Activated T-cell treated with anti-CD3 and anti-CD28 coated beads, Interleukin-2, amount 50 U/mL, for 4 hours (primary cell): ENCODE data around the gene KLF6. TPM values are rescaled to one million over a fixed set of nuclear protein-coding genes. Genes with fewer than 3 reads are reported as not detected.

Experiments
- ATAC-seq, 2 donors: fragments of 200-7000 bp; cut with Tn5 transposase; one replicate each; pipeline ENCODE4 v1.10.0; 2021
- DNase-seq: peaks from one replicate; pipeline ENCODE4 v3.0.0-alpha.2; 2020
- H3K27me3 Mint-ChIP-seq: one replicate; pipeline ENCODE4 v1.8.0; 2021; ENCODE audit warnings: low read depth, mixed read lengths
- H3K36me3 Mint-ChIP-seq: one replicate; pipeline ENCODE4 v1.8.0; 2022; ENCODE audit warnings: mixed read lengths; ENCODE audit not compliant: insufficient read depth
- H3K4me1 Mint-ChIP-seq: one replicate; pipeline ENCODE4 v1.8.0; 2021; ENCODE audit warnings: low read depth, mixed read lengths
- H3K4me3 Mint-ChIP-seq: one replicate; pipeline ENCODE4 v1.8.0; 2021; ENCODE audit warnings: mild to moderate bottlenecking, moderate library complexity, mixed read lengths
- H3K9me3 Mint-ChIP-seq: one replicate; pipeline ENCODE4 v1.8.0; 2021; ENCODE audit warnings: mixed read lengths
- total RNA-seq, 3 donors: library from RNA; stranded (reverse); gene quantifications; one replicate each; pipeline ENCODE4 v1.2.1, GENCODE V29; 2021

KLF6 gene
- total RNA-seq, 3 donors from 2014 or later, result 188 to 247 (median 209) TPM

- DNase-seq, result no peak
- no peak overlapping the region for H3K4me3 Mint-ChIP-seq
- peaks cover 58% of the 10 kb centered on the region for H3K4me1 Mint-ChIP-seq
- no peaks in the 10 kb centered on the region for H3K9me3 Mint-ChIP-seq
- H3K36me3 Mint-ChIP-seq, result no peaks in the 10 kb centered on the region
- no peak for ATAC-seq
- no peaks in the 10 kb centered on the region for H3K27me3 Mint-ChIP-seq
These were observed 18.8 kb downstream of the KLF6 start for GRCh38 chr10:3766046-3766756.

- Mint-ChIP-seq H3K36me3 (no peaks in the 10 kb centered on the region), H3K4me3 (peak overlapping the region; percentile 1), H3K27me3 (no peaks in the 10 kb centered on the region), H3K9me3 (peaks cover 5% of the 10 kb centered on the region), H3K4me1 (peaks cover 66% of the 10 kb centered on the region)
- ATAC-seq (peak; percentile 62 to 77), DNase-seq (peak; percentile 36)
These were observed 19.9 kb downstream of the KLF6 start for GRCh38 chr10:3765146-3765545.

GRCh38 chr10:3764626-3765112 lies 20.3 kb downstream of the KLF6 start:
- H3K9me3 Mint-ChIP-seq, result peaks cover 5% of the 10 kb centered on the region
- H3K27me3 Mint-ChIP-seq, result no peaks in the 10 kb centered on the region
- H3K4me3 Mint-ChIP-seq, result peak overlapping the region; percentile 1
- no peak for DNase-seq
- ATAC-seq, result no peak
- H3K36me3 Mint-ChIP-seq, result no peaks in the 10 kb centered on the region
- peaks cover 70% of the 10 kb centered on the region for H3K4me1 Mint-ChIP-seq

GRCh38 chr10:3763852-3764625 lies 21.0 kb downstream of the KLF6 start:
- DNase-seq (no peak), ATAC-seq (no peak)
- Mint-ChIP-seq H3K4me3 (no peak overlapping the region), H3K9me3 (peaks cover 5% of the 10 kb centered on the region), H3K4me1 (peaks cover 72% of the 10 kb centered on the region), H3K36me3 (no peaks in the 10 kb centered on the region), H3K27me3 (no peaks in the 10 kb centered on the region)

- no peak for DNase-seq
- Mint-ChIP-seq H3K4me1 (peaks cover 81% of the 10 kb centered on the region), H3K27me3 (no peaks in the 10 kb centered on the region), H3K4me3 (no peak overlapping the region), H3K9me3 (peaks cover 5% of the 10 kb centered on the region), H3K36me3 (no peaks in the 10 kb centered on the region)
- ATAC-seq, result no peak
These were observed 22.0 kb downstream of the KLF6 start for GRCh38 chr10:3763035-3763456.

- no peak overlapping the region for H3K4me3 Mint-ChIP-seq
- no peaks in the 10 kb centered on the region for H3K27me3 Mint-ChIP-seq
- H3K36me3 Mint-ChIP-seq, result no peaks in the 10 kb centered on the region
- DNase-seq, result no peak
- peaks cover 88% of the 10 kb centered on the region for H3K4me1 Mint-ChIP-seq
- peaks cover 5% of the 10 kb centered on the region for H3K9me3 Mint-ChIP-seq
- ATAC-seq, result no peak
These were observed 22.7 kb downstream of the KLF6 start for GRCh38 chr10:3762309-3762708.

- ATAC-seq (no peak), DNase-seq (no peak)
- Mint-ChIP-seq H3K27me3 (no peaks in the 10 kb centered on the region), H3K4me1 (peaks cover 90% of the 10 kb centered on the region), H3K36me3 (no peaks in the 10 kb centered on the region), H3K9me3 (peaks cover 5% of the 10 kb centered on the region), H3K4me3 (no peak overlapping the region)
These were observed 23.1 kb downstream of the KLF6 start for GRCh38 chr10:3761904-3762303.

- DNase-seq, result no peak
- peaks cover 90% of the 10 kb centered on the region for H3K4me1 Mint-ChIP-seq
- peak; percentile 16 to 25 for ATAC-seq
- H3K27me3 Mint-ChIP-seq, result no peaks in the 10 kb centered on the region
- no peaks in the 10 kb centered on the region for H3K36me3 Mint-ChIP-seq
- no peak overlapping the region for H3K4me3 Mint-ChIP-seq
- H3K9me3 Mint-ChIP-seq, result peaks cover 5% of the 10 kb centered on the region
These were observed 23.9 kb downstream of the KLF6 start for GRCh38 chr10:3761021-3761686.

GRCh38 chr10:3760083-3760482 lies 24.9 kb downstream of the KLF6 start:
- Mint-ChIP-seq H3K4me1 (peaks cover 90% of the 10 kb centered on the region), H3K27me3 (no peaks in the 10 kb centered on the region), H3K4me3 (no peak overlapping the region), H3K36me3 (no peaks in the 10 kb centered on the region), H3K9me3 (peaks cover 5% of the 10 kb centered on the region)
- ATAC-seq (no peak), DNase-seq (no peak)

GRCh38 chr10:3759397-3759796 lies 25.6 kb downstream of the KLF6 start:
- Mint-ChIP-seq H3K27me3 (no peaks in the 10 kb centered on the region), H3K36me3 (no peaks in the 10 kb centered on the region), H3K9me3 (peaks cover 5% of the 10 kb centered on the region), H3K4me1 (peaks cover 89% of the 10 kb centered on the region), H3K4me3 (no peak overlapping the region)
- ATAC-seq, result no peak
- no peak for DNase-seq

GRCh38 chr10:3758491-3758970 lies 26.5 kb downstream of the KLF6 start:
- Mint-ChIP-seq H3K4me1 (peaks cover 81% of the 10 kb centered on the region), H3K4me3 (peak overlapping the region; percentile 61), H3K9me3 (peaks cover 5% of the 10 kb centered on the region), H3K36me3 (no peaks in the 10 kb centered on the region), H3K27me3 (no peaks in the 10 kb centered on the region)
- DNase-seq (no peak), ATAC-seq (no peak)

GRCh38 chr10:3757638-3758490 lies 27.1 kb downstream of the KLF6 start:
- ATAC-seq, result peak; percentile 83 to 84
- H3K4me1 Mint-ChIP-seq, result peaks cover 75% of the 10 kb centered on the region
- peaks cover 5% of the 10 kb centered on the region for H3K9me3 Mint-ChIP-seq
- H3K4me3 Mint-ChIP-seq, result peak overlapping the region; percentile 61
- peak; percentile 66 for DNase-seq
- H3K27me3 Mint-ChIP-seq, result no peaks in the 10 kb centered on the region
- no peaks in the 10 kb centered on the region for H3K36me3 Mint-ChIP-seq

GRCh38 chr10:3757250-3757637 lies 27.8 kb downstream of the KLF6 start:
- H3K4me3 Mint-ChIP-seq, result peak overlapping the region; percentile 61
- peak; percentile 7 to 11 for ATAC-seq
- H3K9me3 Mint-ChIP-seq, result peaks cover 5% of the 10 kb centered on the region
- no peak for DNase-seq
- no peaks in the 10 kb centered on the region for H3K27me3 Mint-ChIP-seq
- peaks cover 69% of the 10 kb centered on the region for H3K4me1 Mint-ChIP-seq
- H3K36me3 Mint-ChIP-seq, result no peaks in the 10 kb centered on the region

- H3K27me3 Mint-ChIP-seq, result no peaks in the 10 kb centered on the region
- H3K4me1 Mint-ChIP-seq, result peaks cover 62% of the 10 kb centered on the region
- ATAC-seq (no peak), DNase-seq (no peak)
- no peaks in the 10 kb centered on the region for H3K36me3 Mint-ChIP-seq
- H3K9me3 Mint-ChIP-seq, result peaks cover 5% of the 10 kb centered on the region
- no peak overlapping the region for H3K4me3 Mint-ChIP-seq
These were observed 28.7 kb downstream of the KLF6 start for GRCh38 chr10:3756360-3756740.
